Activated T-helper 1 cell treated with anti-CD3 and anti-CD28 coated beads, Interleukin-12 subunit alpha, Interleukin-12 subunit beta, Interleukin-2, Interleukin-4 antibody, amounts not matched to agents 30 ng/mL and 10 ng/mL and 1 ng/mL, durations not matched to agents 14 hours and 24 hours and 36 hours (primary cell): ENCODE measurements around the gene IRF5. TPM values are rescaled to one million over a fixed set of nuclear protein-coding genes. Genes with fewer than 3 reads are reported as not detected.

Experiments used
- DNase-seq: peaks from one replicate; pipeline ENCODE4 v3.0.0; 2021; ENCODE audit warnings: low spot score
- H3K27ac Mint-ChIP-seq: one replicate; pipeline ENCODE4 v1.8.0; 2021; ENCODE audit warnings: mild to moderate bottlenecking, mixed read lengths
- H3K27me3 Mint-ChIP-seq: one replicate; pipeline ENCODE4 v1.8.0; 2022; ENCODE audit warnings: mild to moderate bottlenecking, moderate library complexity, mixed read lengths; ENCODE audit not compliant: insufficient read depth
- H3K36me3 Mint-ChIP-seq: one replicate; pipeline ENCODE4 v1.8.0; 2021; ENCODE audit warnings: low read depth, mixed read lengths
- H3K4me1 Mint-ChIP-seq: one replicate; pipeline ENCODE4 v1.8.0; 2021; ENCODE audit warnings: low read depth, mixed read lengths
- H3K4me3 Mint-ChIP-seq: one replicate; pipeline ENCODE4 v1.8.0; 2021; ENCODE audit warnings: mild to moderate bottlenecking, moderate library complexity, mixed read lengths
- H3K9me3 Mint-ChIP-seq: one replicate; pipeline ENCODE4 v1.8.0; 2021; ENCODE audit warnings: mixed read lengths
- intact Hi-C: fragments of 100-400 bp; cut with micrococcal nuclease; formaldehyde crosslinking; loops from one replicate; pipeline ENCODE4 v1.15.1; 2024
- total RNA-seq: library from RNA; stranded (reverse); gene quantifications from 2 replicates; pipeline ENCODE4 v1.2.3, GENCODE V29; 2022

Gene IRF5
- total RNA-seq, 1 donor from 2014 or later: 19.8 TPM

DNA sequence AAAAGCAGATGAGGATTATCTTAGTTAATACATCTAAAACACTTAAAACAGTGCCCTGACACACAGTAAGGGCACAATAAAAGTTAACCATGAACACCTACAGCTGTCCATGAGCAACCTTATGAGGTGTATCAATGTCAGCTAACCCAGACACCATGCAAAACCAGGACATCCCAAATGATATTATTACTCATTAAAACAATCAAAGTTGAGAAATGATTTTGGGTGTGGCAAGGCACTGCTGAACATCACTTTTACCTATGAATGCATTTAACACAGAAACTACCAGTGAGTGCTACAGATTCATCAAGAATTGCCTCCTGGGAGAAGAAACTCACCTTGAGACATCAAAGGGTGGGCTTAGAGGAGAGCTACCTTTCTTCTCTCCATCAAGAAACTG, 18.3 kb downstream of the IRF5 start:
- Mint-ChIP-seq H3K36me3 (peaks cover 51% of the 10 kb centered on the region), H3K27me3 (no peaks in the 10 kb centered on the region), H3K9me3 (no peaks in the 10 kb centered on the region), H3K4me1 (peaks cover 19% of the 10 kb centered on the region), H3K27ac (no peak overlapping the region), H3K4me3 (no peak overlapping the region)
- intact Hi-C loops: loop anchor here (2.0 kb wide), 1 partner anchor 17 kb away; no protein-coding TSS in a partner anchor
- no peak for DNase-seq

GRCh38 chr7:128959296-128959695, 21.6 kb downstream of the IRF5 start:
- no peaks in the 10 kb centered on the region for H3K27me3 Mint-ChIP-seq
- DNase-seq: no peak
- H3K4me3 Mint-ChIP-seq: no peak overlapping the region
- intact Hi-C loops: no loop called here
- no peaks in the 10 kb centered on the region for H3K9me3 Mint-ChIP-seq
- H3K4me1 Mint-ChIP-seq: peaks cover 42% of the 10 kb centered on the region
- peaks cover 39% of the 10 kb centered on the region for H3K36me3 Mint-ChIP-seq
- H3K27ac Mint-ChIP-seq: no peak overlapping the region

DNA sequence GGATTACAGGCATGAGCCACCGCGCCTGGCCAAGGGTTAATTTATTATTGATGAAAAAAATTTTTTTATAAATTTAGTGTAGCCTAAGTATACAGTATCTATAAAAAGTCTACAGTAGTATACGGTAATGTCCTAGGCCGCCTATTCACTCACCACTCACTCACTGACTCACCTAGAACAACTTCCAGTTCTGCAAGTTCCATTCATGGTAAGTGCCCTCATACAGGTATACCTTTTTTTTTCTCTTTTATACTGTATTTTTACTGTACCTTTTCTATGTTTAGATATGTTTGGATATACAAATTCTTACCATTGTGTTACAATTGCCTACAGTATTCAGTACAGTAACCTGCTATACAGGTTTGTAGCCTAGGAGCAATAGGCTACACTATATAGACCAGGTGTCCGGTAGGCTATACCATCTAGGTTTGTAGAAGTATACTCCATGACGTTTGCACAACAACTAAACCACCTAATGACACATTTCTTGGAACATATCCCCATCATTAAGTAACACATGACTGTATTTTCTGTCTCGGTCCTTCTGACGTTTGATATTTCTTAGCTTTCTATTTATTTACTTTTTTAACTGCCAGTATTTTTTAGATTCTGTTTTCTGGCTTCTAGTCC, 23.4 kb downstream of the IRF5 start:
- no peaks in the 10 kb centered on the region for H3K27me3 Mint-ChIP-seq
- H3K27ac Mint-ChIP-seq: peak overlapping the region; percentile 67
- H3K4me3 Mint-ChIP-seq: no peak overlapping the region
- H3K36me3 Mint-ChIP-seq: peaks cover 44% of the 10 kb centered on the region
- DNase-seq: no peak
- peaks cover 43% of the 10 kb centered on the region for H3K4me1 Mint-ChIP-seq
- intact Hi-C loops: no loop called here
- no peaks in the 10 kb centered on the region for H3K9me3 Mint-ChIP-seq

- Mint-ChIP-seq H3K4me3 (peak overlapping the region; percentile 57), H3K4me1 (peaks cover 43% of the 10 kb centered on the region), H3K9me3 (no peaks in the 10 kb centered on the region), H3K36me3 (peaks cover 49% of the 10 kb centered on the region), H3K27me3 (no peaks in the 10 kb centered on the region), H3K27ac (peak overlapping the region; percentile 72)
- intact Hi-C loops: loop anchor here (1.0 kb wide), 8 partner anchors 9 to 986 kb away; no protein-coding TSS in a partner anchor
- DNase-seq: no peak
Measured at GRCh38 chr7:128962899-128963298, 25.2 kb downstream of the IRF5 start.

DNA sequence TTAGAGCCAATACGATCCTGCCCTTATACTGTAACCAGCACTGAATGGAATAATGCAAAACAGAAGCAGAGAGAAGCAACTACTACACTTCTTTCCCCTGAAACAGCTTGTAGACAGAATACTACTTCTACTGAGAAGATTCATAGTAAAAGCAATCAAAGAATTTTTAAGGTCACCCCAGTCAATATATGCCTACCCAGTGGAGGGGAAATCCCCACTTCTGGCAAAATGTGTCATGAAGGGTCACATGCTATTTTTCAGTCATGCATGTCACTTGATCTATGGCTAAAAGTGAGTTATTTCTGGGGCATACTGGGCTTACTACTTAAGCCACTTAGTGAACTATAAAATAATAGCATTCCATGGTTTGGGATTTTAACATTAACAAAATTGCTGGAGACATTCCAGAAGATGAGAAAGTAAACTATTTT, 25.6 kb downstream of the IRF5 start:
- no peaks in the 10 kb centered on the region for H3K9me3 Mint-ChIP-seq
- H3K27ac Mint-ChIP-seq: peak overlapping the region; percentile 72
- peaks cover 43% of the 10 kb centered on the region for H3K4me1 Mint-ChIP-seq
- DNase-seq: peak; percentile 34
- intact Hi-C loops: loop anchor here (1.0 kb wide), 8 partner anchors 9 to 986 kb away; no protein-coding TSS in a partner anchor
- H3K36me3 Mint-ChIP-seq: peaks cover 49% of the 10 kb centered on the region
- peak overlapping the region; percentile 57 for H3K4me3 Mint-ChIP-seq
- H3K27me3 Mint-ChIP-seq: no peaks in the 10 kb centered on the region

DNA sequence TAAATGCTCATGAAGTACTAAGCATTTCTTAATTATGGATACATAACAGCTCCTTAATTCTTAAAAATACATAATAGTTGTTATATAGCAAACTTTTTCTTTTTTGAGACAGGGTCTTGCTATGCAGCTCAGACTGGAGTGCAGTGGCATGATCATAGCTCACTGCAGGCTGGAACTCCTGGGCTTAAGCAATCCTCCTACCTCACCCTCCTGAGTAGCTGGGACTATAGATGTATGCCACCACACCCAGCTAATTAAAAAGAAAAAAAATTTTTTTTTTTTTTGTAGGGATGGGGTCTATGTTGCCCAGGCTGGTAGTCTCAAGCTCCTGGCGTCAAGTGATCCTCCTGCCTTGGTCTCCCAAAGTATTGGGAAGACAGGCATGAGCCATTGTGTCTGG, 30.9 kb downstream of the IRF5 start:
- Mint-ChIP-seq H3K4me3 (no peak overlapping the region), H3K36me3 (peaks cover 54% of the 10 kb centered on the region), H3K27ac (no peak overlapping the region), H3K4me1 (peaks cover 12% of the 10 kb centered on the region), H3K9me3 (no peaks in the 10 kb centered on the region), H3K27me3 (no peaks in the 10 kb centered on the region)
- no peak for DNase-seq
- intact Hi-C loops: no loop called here

- H3K4me1 Mint-ChIP-seq: no peaks in the 10 kb centered on the region
- intact Hi-C loops: no loop called here
Measured at GRCh38 chr7:128974241-128974934, 36.7 kb downstream of the IRF5 start.

DNA sequence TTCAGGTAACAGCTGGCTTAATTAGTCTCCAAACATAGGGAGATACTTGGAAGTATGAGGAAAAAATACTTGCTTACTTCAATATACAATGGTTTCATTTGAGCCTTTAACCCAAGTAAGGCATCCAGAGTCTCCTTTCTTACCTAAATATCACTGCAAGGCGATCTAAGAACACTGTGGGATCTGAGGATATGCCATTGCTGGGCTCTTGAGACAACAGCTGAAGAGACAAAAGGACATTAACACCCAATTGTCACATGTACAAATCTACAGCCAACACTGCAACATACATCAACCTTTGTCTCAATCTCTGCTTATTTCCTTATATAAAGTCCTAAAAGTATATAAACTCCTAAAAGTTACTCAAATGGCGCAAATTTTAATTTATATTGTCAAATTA, 44.4 kb downstream of the IRF5 start:
- H3K4me3 Mint-ChIP-seq: no peak overlapping the region
- H3K4me1 Mint-ChIP-seq: no peaks in the 10 kb centered on the region
- H3K27me3 Mint-ChIP-seq: no peaks in the 10 kb centered on the region
- DNase-seq: no peak
- no peak overlapping the region for H3K27ac Mint-ChIP-seq
- H3K36me3 Mint-ChIP-seq: peaks cover 47% of the 10 kb centered on the region
- H3K9me3 Mint-ChIP-seq: no peaks in the 10 kb centered on the region
- intact Hi-C loops: no loop called here

More at GRCh38 chr7:128974241-128974934, 36.7 kb downstream of the IRF5 start:
- H3K9me3 Mint-ChIP-seq: no peaks in the 10 kb centered on the region
- no peak overlapping the region for H3K4me3 Mint-ChIP-seq
- no peak for DNase-seq
- H3K36me3 Mint-ChIP-seq: peaks cover 51% of the 10 kb centered on the region
- H3K27ac Mint-ChIP-seq: no peak overlapping the region
- H3K27me3 Mint-ChIP-seq: no peaks in the 10 kb centered on the region

DNA sequence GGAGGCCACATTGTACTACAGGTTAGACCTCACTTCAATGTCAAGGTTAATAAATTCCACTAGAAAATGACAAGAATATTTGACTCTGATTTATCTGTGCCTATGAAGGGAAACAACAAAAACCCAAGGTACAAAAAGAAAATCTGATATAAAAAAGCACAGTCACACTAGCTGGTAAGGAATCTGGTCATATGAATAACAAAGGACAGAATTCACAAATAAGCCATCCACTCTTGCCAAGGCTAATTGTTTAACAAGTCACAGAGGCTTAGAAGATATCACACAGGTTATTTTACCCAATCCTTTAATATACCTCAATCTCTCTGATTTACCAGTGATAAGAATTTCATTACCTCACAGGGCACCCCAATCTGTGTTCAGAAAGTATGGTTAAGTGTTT, 47.9 kb downstream of the IRF5 start:
- Mint-ChIP-seq H3K27ac (no peak overlapping the region), H3K9me3 (no peaks in the 10 kb centered on the region), H3K36me3 (peaks cover 40% of the 10 kb centered on the region), H3K27me3 (no peaks in the 10 kb centered on the region), H3K4me1 (no peaks in the 10 kb centered on the region), H3K4me3 (no peak overlapping the region)
- intact Hi-C loops: no loop called here
- DNase-seq: no peak

DNA sequence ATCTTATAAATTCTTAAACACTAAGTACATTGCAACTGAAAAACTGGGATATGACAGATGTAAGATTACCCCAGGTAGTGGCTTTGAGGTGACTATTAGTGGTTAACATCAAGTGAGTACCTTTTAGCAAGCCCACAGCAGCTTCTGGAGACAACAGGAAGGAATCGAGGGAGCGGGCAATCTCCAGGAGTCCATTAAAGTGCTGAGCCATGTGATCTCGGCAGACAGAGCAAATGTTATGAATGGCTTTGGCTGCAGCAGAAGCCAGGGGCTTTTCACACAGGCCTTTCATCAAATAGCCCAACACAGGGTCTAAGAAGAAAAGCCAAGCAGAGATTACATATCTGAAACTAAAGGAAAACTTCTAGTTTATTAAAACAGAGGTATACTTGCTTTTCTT, 48.9 kb downstream of the IRF5 start:
- Mint-ChIP-seq H3K27ac (no peak overlapping the region), H3K4me1 (no peaks in the 10 kb centered on the region), H3K4me3 (no peak overlapping the region), H3K9me3 (no peaks in the 10 kb centered on the region), H3K27me3 (no peaks in the 10 kb centered on the region), H3K36me3 (peaks cover 42% of the 10 kb centered on the region)
- intact Hi-C loops: no loop called here
- DNase-seq: no peak

GRCh38 chr7:128988372-128988771, 50.6 kb downstream of the IRF5 start:
- H3K36me3 Mint-ChIP-seq: peaks cover 32% of the 10 kb centered on the region
- no peaks in the 10 kb centered on the region for H3K4me1 Mint-ChIP-seq
- no peak for DNase-seq
- H3K4me3 Mint-ChIP-seq: no peak overlapping the region
- no peaks in the 10 kb centered on the region for H3K9me3 Mint-ChIP-seq
- intact Hi-C loops: no loop called here
- no peaks in the 10 kb centered on the region for H3K27me3 Mint-ChIP-seq
- H3K27ac Mint-ChIP-seq: no peak overlapping the region

- intact Hi-C loops: loop anchor here (5.0 kb wide), 1 partner anchor 42 kb away; no protein-coding TSS in a partner anchor
- Mint-ChIP-seq H3K9me3 (no peaks in the 10 kb centered on the region), H3K4me3 (no peak overlapping the region), H3K36me3 (peaks cover 27% of the 10 kb centered on the region), H3K4me1 (no peaks in the 10 kb centered on the region), H3K27me3 (no peaks in the 10 kb centered on the region), H3K27ac (no peak overlapping the region)
- DNase-seq: no peak
Measured at GRCh38 chr7:128989961-128990360, 52.2 kb downstream of the IRF5 start.

DNA sequence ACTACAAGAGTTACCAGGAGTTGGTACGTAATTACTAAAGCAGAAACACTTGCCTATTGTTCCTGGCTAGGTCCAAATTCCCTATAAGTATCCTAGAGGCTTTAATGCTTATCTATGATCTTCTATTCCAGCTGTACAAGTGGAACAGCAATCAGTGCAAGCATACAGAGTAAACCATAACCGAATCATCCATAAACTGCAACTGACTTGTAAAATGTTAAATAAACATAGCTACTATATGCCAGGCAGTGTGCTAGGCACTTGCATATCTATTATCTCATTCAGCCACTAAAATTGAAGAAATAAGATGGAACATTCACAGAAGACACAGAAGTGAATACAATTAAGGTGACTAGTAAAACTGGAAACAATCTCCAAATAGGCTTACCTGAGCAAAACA, 55.7 kb downstream of the IRF5 start:
- H3K36me3 Mint-ChIP-seq: peaks cover 27% of the 10 kb centered on the region
- no peaks in the 10 kb centered on the region for H3K4me1 Mint-ChIP-seq
- DNase-seq: no peak
- H3K9me3 Mint-ChIP-seq: no peaks in the 10 kb centered on the region
- no peaks in the 10 kb centered on the region for H3K27me3 Mint-ChIP-seq
- intact Hi-C loops: loop anchor here (5.0 kb wide), 1 partner anchor 39 kb away; no protein-coding TSS in a partner anchor
- no peak overlapping the region for H3K4me3 Mint-ChIP-seq
- H3K27ac Mint-ChIP-seq: no peak overlapping the region
